ENCODE measurements around the gene PNLIPRP3.

- TF ChIP-seq ZBTB1 (tag by site-specific recombination; IDR thresholded peaks at IDR 0.05) (no peak), CTCF (tag by site-specific recombination; IDR thresholded peaks at IDR 0.05) (no peak), ZNF133 (tag by site-specific recombination; IDR thresholded peaks at IDR 0.05) (no peak), ZFP3 (tag by site-specific recombination; IDR thresholded peaks at IDR 0.05; ENCODE audit: low read depth) (no peak), ZNF140 (tag by site-specific recombination; IDR thresholded peaks at IDR 0.05) (no peak)
Measured at GRCh38 chr10:116402858-116403257, 24.8 kb upstream of the PNLIPRP3 start.
